HL-60 (cell line): Measurements from ENCODE around the gene ERCC1.

Experiments
- POLR2AphosphoS5 ChIP-seq: IDR thresholded peaks from 2 replicates; pipeline ENCODE4 v1.6.1; 2012; ENCODE audit warnings: low read depth
- TF ChIP-seq, protein P1 (sequence below): IDR thresholded peaks from one replicate; pipeline ENCODE4 v1.5.1; 2011; ENCODE audit warnings: low read length, control low read depth, inconsistent platforms; ENCODE audit not compliant: insufficient read depth

DNA sequence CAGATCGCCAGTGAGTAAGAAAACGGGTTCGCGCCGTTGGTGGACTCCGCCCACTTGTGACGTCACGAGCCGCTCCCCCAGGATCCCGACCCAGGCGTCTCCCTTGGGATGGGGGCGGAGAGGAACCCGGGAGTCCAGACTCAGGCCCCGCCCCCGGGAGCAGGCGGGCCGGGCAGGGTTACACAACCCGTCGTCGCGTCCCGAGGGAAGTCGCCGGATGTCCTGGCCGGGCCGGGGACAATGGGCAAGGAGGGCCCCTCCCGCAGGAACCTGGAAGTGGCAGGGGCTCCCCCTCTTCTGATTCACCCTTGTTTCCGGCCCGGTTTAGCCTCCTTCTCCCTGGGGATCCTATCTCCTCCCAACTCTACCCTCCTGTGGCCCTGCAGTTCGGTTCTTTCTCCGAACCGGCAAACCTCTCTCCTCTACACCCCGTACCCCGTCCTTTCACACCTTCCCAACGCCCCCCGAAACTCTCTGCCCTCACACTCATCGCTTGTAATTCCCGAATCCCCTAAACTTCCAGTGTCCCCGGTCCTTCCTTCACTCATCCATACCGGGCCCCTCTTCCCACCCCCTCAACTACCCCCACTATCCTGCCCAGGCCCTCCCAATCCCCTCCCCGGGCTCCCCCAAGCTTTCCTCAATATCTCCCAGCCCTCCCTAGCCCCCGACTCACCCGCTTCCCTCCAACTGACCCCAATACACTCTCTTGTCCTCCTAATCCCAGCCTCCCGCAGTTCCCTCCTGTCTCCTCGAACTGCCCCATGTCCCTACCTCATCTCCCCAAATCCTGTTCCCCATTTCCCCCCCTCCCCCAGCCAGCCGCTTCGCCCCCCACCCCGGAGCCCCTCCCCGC lies 20.0 kb upstream of the ERCC1 start:
- TF ChIP-seq, protein P1, sequence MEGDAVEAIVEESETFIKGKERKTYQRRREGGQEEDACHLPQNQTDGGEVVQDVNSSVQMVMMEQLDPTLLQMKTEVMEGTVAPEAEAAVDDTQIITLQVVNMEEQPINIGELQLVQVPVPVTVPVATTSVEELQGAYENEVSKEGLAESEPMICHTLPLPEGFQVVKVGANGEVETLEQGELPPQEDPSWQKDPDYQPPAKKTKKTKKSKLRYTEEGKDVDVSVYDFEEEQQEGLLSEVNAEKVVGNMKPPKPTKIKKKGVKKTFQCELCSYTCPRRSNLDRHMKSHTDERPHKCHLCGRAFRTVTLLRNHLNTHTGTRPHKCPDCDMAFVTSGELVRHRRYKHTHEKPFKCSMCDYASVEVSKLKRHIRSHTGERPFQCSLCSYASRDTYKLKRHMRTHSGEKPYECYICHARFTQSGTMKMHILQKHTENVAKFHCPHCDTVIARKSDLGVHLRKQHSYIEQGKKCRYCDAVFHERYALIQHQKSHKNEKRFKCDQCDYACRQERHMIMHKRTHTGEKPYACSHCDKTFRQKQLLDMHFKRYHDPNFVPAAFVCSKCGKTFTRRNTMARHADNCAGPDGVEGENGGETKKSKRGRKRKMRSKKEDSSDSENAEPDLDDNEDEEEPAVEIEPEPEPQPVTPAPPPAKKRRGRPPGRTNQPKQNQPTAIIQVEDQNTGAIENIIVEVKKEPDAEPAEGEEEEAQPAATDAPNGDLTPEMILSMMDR = no peak
- TF ChIP-seq POLR2AphosphoS5 = no peak
